MM.1S (cell line): Measurements from ENCODE around the gene COMT.

Source experiments
- CTCF ChIP-seq: fragments of 300-600 bp; sonication (generic); IDR thresholded peaks from 2 replicates; pipeline ENCODE4 v1.5.1; 2016; ENCODE audit warnings: antibody characterized with exemption, low read length, mixed read lengths
- EZH2 ChIP-seq: fragments of 300-600 bp; sonication (generic); optimal IDR thresholded peaks from 2 replicates; pipeline ENCODE3; 2017; ENCODE audit warnings: low read depth, mild to moderate bottlenecking, antibody characterized with exemption, low read length, mixed read lengths
- EZH2phosphoT487 ChIP-seq: fragments of 300-600 bp; sonication (generic); IDR thresholded peaks from 2 replicates; pipeline ENCODE4 v1.6.1; 2018; ENCODE audit warnings: antibody characterized with exemption, low read length

GRCh38 chr22:19995611-19996339 is 54.2 kb downstream of the COMT start:
- TF ChIP-seq CTCF (no peak), EZH2 (no peak), EZH2phosphoT487 (no peak)
